IPS DF 4.7 (cell line): Measurements from ENCODE around the gene DUSP22.
"Not testable (repeated sequence)": the region's sequence is repeated elsewhere in the genome, so short reads cannot be mapped to it uniquely, and the experiment has no call there.

ENCODE experiments used
- DNase-seq: peaks from one replicate; pipeline ENCODE4 v3.0.0-alpha.2; 2013; ENCODE audit warnings: low spot score; ENCODE audit errors: extremely low read depth

DUSP22 gene

DNA sequence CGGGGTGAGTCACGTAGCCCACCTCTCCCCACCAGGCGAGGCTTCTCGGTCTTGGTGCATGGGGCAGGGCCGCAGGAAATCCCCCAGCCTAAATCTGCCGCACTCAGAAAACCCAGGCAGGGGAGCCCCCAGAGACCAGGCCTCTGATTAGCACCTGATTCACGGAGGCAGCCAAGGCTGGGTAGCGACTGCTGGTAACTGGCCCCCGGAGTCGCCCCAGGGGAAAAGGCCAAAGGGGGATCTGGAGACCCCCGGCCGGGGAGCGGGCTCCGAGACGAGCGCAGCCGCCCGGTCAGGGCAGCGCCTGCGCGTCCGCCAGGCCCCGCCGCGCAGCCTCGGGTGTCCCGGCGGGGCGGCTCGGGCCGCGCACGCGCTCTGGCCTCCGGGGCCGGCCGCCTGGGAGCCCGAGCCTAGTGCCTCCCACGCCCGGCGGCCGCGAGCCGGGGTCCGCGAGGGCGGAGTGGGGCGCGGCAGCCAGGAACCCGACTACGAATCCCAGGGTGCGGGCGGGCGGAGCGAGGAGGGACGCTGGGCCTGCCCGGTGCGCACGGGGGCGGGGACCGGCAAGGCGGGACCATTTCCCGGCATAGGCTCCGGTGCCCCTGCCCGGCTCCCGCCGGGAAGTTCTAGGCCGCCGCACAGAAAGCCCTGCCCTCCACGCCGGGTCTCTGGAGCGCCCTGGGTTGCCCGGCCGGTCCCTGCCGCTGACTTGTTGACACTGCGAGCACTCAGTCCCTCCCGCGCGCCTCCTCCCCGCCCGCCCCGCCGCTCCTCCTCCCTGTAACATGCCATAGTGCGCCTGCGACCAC, at the start of gene DUSP22:
Gene DUSP22 (plus strand): TSS at position 791 of the 809 bp plus-strand sequence. CDS start 53 bp downstream, outside the sequence.
- DNase-seq: no peak

DNA sequence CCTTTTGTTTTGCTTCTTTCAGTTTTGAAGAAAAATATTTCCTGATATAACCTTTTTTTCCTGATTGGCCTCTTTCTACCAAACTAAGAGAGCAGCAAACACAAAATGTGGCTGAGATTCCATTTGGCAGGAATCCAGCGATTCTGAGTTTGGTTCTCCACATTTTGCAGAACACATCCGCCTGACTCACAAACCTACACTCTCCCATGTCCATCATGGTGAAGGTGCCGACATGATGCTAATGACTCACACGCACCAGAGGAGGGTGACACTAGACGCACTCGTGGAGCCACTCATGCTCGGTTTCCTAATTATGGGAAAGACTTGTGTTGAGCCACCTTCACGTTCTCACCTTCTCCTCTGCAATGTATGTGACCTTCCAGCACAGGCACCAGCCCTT, 45.9 kb upstream of the DUSP22 start:
- no peak for DNase-seq

GRCh38 chr6:247351-247750, 44.9 kb upstream of the DUSP22 start:
- DNase-seq: no peak

- DNase-seq: not testable (repeated sequence)
Observed at GRCh38 chr6:248046-248445, 44.2 kb upstream of the DUSP22 start.

- DNase-seq: no peak
Observed at GRCh38 chr6:250676-251075, 41.6 kb upstream of the DUSP22 start.

DNA sequence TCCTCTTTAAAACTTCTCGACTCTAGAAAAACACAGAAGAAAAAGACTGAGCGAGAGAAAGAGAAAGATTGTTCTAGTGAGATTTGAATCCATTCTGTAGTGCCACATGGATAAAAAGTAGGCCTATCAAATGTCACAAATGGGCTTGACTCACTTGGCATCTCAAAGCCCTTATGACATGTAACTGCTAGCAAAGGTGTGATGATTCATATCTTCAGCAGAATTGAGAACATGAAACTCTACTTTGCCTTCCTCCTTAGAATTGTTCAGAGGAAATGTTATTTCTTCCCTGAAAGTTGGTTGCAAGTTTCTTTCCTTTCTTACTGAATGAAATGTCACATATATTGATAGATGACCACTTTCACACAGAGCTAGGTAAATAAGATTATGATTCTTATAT, 40.4 kb upstream of the DUSP22 start:
- DNase-seq: no peak

DNA sequence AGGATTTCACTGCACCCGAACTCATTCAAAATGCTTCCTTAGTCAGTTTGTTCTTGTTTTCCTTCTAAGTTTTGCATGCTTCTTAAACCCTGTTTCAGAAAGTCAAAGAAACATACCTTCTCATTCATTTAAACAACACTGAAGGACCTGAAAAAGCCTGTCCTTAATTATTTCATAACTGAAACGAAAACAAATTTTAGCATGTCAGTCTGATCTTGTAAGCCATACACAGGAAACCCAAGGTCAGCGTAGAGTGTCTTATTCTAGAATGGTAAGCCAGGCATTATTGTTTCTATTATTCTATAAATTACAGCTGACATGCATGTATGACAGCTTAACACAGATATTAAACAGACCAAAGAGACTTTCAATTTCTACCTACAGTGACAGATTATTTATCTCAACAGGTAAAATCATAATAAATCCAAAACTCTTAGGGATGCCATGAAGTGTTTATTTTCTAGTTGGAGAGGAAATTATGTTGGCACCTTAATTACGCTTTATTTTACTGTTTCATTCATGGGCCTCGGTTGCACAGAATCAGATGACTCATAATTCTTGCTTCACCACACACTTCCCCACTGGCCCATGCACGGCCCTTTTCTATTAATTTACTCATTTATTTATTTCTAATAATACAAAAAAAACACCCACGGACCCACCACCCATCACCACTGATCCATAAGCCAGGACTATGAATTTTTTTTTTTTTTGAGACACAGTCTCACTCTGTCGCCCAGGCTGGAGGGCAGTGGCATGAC, 39.3 kb upstream of the DUSP22 start:
- no peak for DNase-seq

DNA sequence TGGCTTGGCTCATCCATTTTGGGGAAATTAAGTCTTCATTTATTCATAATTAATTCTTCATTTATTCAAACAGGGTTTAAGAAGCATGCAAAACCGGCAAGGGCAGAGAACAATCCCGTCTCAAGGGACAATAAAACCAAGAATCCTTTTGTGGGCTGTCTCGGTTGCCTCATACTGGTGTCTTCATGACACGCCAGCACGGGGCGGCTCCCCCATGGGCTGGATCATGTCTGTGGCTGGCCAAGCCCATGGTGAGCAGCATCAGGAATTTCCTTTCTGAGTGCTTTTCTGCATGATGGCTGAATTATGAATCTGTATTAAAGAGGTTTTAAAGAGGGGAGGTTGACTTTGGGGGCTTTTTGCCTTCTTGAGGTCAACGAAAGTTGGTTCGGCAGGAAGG, 38.3 kb upstream of the DUSP22 start:
- DNase-seq: no peak

DNA sequence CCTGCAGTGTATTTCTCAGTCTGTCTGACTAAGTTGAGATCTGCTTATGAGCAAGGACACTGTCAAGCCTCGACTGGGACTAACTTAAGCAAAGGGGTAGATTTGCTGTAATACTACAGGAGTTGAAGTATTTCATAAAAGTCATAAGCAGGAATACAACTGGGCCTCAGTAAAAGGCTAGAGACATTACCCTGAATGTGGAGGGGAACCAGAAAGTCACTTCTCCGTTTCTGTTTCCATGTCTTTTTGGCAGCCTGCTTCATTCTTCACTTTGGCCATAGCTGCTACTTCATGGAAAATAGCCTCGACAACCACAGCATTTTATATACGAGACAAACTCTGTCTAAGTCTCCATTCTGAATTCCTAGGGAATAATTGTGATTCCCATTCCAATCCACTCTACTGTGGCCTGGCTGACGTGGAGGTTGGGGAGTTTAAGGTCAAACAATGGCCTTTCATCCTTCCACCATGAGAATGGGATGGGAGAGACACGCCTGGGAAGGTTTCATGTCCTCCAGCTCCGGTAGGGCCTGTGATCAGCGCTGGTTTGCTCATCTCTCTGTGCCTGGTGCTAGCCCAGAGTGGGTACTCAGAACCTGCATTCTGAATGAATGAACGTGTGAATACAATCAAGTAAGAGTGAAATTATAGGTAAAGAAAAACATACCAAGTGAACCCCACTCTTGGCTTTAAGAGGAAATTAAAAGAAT, 37.1 kb upstream of the DUSP22 start:
- DNase-seq: no peak

- no peak for DNase-seq
Observed at GRCh38 chr6:255751-256083, 36.6 kb upstream of the DUSP22 start.

- DNase-seq: no peak
Observed at GRCh38 chr6:256169-256568, 36.1 kb upstream of the DUSP22 start.

- no peak for DNase-seq
Observed at GRCh38 chr6:257031-257725, 35.1 kb upstream of the DUSP22 start.

DNA sequence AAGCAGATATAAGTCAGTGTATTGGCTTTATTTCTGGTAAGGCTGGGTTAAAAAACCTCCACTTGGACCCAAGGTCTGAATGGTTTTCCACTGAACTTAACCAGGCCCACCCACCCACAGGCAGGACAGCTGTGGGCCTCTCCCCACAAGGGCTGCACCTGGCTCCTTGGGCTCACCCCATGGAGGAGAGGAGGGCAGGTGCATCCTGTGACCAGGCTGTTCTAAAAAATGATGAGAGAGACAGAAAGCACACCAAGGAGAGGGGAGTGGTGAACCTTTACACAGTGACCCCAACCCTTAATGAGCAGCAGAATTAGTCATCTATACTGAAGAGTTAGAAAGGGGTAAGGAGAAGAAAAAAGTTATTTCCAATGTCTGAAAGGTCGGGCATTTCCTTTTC, 34.5 kb upstream of the DUSP22 start:
- DNase-seq: no peak

GRCh38 chr6:259316-259715, 33.0 kb upstream of the DUSP22 start:
- DNase-seq: no peak

- DNase-seq: no peak
Observed at GRCh38 chr6:259901-260508, 32.3 kb upstream of the DUSP22 start.

DNA sequence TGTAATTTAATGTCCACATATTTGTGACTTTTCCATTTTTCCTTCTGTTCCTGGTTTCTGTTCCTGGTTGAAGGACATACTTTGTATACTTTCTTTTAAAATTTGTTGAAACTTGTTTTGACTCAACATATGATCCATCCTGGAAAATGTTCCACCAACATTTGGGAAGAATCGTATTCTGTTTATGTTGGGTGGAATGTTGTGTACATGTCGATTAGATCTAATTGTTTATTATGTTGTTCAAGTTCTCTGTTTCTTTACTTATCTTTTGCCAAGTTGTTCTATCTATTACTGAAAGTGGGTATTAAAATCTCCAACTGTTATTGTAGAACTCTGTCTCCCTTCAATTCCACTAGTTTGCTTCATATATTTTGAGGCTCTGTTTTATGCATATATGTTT, 27.7 kb upstream of the DUSP22 start:
- no peak for DNase-seq

GRCh38 chr6:268394-268935, 23.8 kb upstream of the DUSP22 start:
- DNase-seq: no peak

- DNase-seq: no peak
Observed at GRCh38 chr6:273551-274058, 18.7 kb upstream of the DUSP22 start.

DNA sequence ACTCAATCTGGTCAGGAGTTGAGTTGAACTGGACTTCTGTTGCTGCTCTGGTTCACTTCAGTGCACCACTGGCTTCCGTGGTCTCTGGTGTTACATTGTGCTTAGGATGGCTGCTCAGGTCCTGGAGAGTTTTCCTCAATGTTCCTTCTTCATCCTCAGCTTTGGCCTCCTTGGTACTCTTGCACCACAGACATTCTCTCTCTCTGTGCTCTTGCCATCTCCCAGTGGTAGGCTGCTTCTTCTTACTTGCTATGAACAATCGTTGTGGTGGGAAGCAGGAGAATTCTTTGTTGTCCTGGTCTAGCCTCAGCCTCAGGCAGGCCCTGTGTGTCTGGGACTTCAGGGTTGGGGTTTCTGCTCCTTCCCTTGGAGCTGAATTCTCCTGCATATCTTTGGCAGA, 14.5 kb upstream of the DUSP22 start:
- no peak for DNase-seq

GRCh38 chr6:278494-278893, 13.8 kb upstream of the DUSP22 start:
- no peak for DNase-seq
